GM19043 (cell line): Measurements from ENCODE around the gene FAM180B.
A peak's percentile ranks its signal among the peaks of the same experiment; 100 is the strongest.

ENCODE experiments used
- ATAC-seq: cut with Tn5 transposase; IDR thresholded peaks from one replicate; pipeline ENCODE4 v1.9.1; 2021; ENCODE audit warnings: low read depth; ENCODE audit not compliant: unreplicated experiment

The FAM180B gene

GRCh38 chr11:47566149-47566698, 20.3 kb upstream of the FAM180B start:
- no peak for ATAC-seq

- no peak for ATAC-seq
These were observed 16.8 kb upstream of the FAM180B start for GRCh38 chr11:47569646-47570045.

DNA sequence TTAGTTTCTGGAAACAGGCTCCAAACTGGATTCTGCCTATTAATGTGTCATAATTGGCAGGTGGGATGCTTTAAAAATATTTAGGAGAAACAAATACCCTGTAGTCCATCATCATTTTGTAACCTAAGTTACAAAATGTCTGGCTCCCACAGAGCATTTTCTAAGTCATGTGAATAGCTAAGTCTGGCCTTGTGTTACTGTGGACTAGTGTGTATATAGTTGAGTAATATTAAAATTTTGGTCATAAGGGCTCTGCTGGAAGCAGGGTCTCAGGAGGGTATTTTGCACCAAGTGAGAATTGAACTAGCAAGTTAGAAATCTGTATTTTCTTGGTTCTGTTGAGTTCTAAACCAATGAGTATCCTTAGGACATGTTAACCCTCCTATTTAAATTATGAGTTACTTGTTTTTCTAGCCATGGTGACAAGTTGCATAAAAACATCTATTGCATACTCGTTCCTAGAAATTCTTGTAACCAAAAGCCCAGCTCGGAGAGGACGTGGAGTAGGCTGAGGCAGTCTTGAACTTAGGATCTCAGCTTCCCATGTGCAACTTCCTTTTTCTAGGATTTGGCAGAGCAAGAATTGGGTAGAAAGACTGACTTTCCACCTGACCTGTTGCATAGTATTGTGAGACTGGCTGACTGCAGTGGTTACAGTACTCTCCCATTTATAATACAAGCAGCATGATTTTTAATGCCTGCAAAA, 15.7 kb upstream of the FAM180B start:
- no peak for ATAC-seq

GRCh38 chr11:47571357-47571729, 15.1 kb upstream of the FAM180B start:
- ATAC-seq = no peak

DNA sequence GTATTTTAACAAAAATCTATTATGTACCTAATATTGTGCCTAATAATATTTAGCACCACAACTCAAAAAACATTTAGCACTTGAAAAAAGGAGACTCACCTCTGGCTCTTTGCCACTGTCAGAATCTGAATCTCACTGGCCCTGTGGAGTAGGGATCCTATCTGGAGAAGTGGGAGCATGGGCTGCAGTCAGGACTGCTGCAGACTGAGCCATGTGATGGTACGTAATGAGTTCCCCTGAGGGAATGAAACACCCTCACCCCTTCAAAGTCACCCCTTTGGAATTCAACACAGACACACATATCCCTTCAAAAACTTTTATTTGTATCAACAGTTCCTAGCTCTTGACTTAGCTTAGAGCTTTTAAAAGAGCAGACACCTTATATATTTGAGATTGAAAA, 14.6 kb upstream of the FAM180B start:
- ATAC-seq = no peak

DNA sequence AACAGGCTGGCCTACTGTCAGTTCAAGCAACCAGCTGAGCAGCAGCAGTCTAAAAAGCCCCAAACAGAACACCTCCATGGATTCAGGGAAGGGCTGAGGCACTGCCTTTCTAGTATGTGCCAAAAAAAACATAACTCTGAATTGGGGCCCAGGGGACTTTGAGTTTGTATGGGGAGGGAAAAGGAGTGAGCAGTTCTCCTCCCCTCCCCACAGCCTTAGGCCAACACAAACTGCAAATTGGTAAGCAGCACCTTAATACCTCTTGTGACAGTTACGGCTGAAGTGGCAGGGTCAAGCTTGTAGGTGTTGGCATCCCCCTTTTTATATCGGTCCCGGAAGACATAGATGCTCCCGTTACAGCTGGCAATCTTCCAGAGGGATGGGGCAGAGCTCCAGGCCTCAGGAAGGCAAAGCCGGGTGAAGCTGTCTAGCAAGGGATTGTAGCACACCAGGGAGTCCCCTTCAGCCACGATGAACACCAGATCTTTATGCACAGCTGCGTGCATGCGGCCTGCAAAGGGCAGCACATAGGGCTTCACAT, 13.7 kb upstream of the FAM180B start:
- no peak for ATAC-seq

DNA sequence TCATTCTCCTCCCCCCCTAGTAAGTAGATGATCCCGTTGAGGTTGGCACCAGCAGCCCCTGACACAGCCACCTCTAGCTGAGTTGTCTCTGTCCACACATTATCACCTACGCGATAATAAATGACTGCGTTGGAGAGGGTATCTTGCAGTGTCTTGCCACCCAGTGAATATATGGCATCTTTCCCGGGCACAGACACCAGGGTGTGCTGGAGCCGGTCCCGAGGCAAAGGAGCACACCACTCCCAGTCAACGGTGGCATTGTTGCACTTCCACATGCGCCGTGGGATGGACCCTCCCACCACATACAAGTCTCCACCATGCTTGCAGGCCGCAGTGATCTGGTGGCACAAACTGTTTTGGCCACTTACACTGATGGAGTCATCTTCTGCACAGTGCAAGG, 13.2 kb upstream of the FAM180B start:
- no peak for ATAC-seq

- ATAC-seq = no peak
These were observed 8.9 kb upstream of the FAM180B start for GRCh38 chr11:47577460-47578041.

- ATAC-seq = peak; percentile 95
These were observed 7.7 kb upstream of the FAM180B start, which contains the start of the genes KBTBD4 and NDUFS3 for GRCh38 chr11:47578524-47579494. KBTBD4 (minus strand) TSS chr11:47578970; CDS start chr11:47578951, 19 bp downstream. NDUFS3 (plus strand) TSS chr11:47579074; CDS start chr11:47579092, 18 bp downstream.

DNA sequence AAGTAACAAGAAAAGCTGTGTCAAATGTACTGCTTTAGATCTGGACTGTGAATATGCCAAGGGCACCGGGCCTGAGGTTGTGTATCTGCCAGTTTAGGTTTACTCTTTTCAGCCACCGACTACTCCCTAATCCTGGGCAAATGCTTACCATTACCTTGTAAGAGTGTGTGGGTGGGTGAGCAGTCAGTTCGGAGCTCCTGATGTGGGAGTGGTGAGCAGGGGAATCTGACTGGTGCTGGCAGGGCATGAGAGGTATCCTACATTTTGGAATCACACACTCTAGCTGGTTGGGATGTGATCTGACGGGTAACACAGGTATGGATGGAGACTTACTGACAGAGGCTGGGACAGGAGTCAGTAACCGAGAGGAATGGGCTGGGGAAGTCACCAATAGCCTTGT, 2.6 kb upstream of the FAM180B start:
- no peak for ATAC-seq

GRCh38 chr11:47587039-47587716, 700 bp downstream of the FAM180B start:
- ATAC-seq = no peak

GRCh38 chr11:47587723-47588326, 1.3 kb downstream of the FAM180B start:
- ATAC-seq = no peak

DNA sequence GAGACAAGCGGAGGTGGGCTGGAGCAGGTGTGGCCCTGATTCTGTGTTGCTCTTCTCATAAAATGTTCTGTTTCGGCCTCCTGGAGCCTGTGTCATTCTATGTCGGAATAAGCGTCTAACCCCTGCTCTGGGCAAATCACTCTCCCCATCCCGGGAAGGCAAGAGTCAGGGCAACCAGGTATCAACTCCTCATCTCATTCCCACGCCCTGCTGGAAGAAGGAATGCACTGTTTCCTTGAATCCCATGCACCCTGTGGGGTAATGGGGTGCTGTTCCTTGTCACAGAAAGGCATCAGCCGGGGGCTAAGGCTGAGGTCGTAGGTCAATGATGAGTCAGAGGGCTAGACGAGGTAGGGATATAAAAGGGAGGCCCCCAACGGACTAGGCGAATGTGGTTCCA, 2.6 kb downstream of the FAM180B start:
- no peak for ATAC-seq

GRCh38 chr11:47589584-47589976, 3.1 kb downstream of the FAM180B start:
- ATAC-seq = no peak

- ATAC-seq = no peak
These were observed 3.7 kb downstream of the FAM180B start for GRCh38 chr11:47589977-47590861.

DNA sequence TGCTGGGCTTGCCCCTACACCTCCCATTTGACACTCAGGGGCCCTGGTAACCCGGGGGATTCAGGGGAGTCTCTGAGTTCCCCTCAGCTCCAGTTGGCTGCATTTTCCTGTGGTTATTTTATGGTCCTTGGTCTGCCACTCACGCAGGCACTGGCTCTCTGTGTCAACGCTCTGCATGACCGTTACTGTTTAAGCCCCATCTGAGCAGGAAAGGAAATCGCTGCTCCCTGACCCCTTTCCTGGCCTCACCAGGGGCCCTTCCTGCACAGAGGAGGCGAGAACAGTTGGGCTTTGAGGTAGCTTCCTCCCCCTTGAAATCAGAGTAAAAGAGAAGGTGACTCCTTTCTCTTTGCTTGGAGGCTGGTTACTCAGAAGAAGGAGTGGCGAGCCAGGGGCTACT, 5.3 kb downstream of the FAM180B start:
- no peak for ATAC-seq

DNA sequence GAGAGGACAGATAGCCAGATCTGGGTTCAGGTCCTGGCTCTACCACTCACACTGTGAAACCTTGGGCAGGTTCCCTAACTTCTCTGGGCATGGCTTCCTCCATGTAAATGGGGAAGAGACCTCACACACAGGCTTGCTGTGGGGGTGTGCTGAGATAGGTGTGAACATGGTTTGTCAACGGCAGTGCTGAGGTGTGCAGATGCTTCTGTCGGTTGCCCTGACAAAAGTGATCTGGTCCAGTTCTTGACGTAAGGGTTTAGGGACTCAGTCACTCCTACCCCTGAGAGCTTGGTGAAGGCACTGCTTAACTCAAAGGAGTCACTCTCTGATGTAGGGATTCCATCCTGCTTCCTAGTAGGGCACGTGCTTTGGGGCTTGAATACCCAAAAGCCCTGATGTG, 5.8 kb downstream of the FAM180B start:
- ATAC-seq = no peak

DNA sequence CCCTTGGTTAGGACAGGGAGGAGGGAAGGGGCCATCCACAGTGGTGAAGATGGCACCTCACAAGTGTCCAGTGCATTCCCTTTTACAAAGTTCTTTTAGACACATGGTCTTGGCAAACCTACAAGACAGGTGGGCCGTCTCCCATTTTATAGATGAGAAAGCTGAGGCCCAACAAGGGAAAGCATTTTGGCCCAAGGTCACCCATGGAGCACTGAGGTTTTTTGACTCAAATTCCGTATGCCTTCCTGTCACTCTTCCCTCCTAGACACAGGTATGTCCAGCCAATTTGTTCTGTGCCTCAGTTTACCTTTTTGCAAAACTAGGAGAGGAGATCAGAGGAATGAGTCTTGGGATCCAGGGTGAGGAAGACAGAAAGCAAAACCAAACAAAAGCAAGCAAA, 6.5 kb downstream of the FAM180B start:
- no peak for ATAC-seq

DNA sequence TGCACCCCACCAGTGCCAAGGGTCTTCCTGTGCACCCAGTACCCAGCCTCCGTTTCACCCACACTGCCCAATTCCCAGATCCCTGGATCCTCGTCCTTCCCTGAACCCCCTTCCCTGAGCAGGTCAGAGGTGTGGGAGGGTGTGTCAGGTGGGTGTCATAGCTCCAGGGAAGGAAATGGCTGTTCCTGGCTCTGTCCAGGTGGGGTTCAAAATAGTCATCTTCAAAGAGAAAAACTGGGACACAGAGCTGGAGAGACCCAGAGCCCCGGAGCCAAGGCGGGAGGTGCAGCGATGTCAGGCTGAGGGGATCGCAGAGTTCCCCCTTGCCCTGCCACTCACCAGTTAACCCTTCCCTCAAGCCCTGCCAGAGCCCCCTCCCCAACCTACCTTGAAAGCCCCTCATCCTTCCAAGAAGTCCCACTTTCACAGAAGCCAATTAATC, 7.0 kb downstream of the FAM180B start:
- no peak for ATAC-seq
